SK-N-SH treated with all-trans-retinoic acid at 6 μM for 48 hours (cell line): ENCODE data around the gene ANKRD44.

Source experiments
- ATAC-seq: fragments of 200-7000 bp; cut with Tn5 transposase; 3 replicates; pipeline ENCODE4 v1.9.1; 2020; ENCODE audit warnings: mild to moderate bottlenecking, moderate library complexity
- ARNTL ChIP-seq: fragments of 450-650 bp; formaldehyde crosslinking; IDR thresholded peaks from 2 replicates; pipeline ENCODE4 v1.5.0; 2020; ENCODE audit warnings: low read depth, mild to moderate bottlenecking, moderate library complexity, borderline replicate concordance
- BACH2 ChIP-seq: fragments of 250-450 bp; sonication (Bioruptor Pico); IDR thresholded peaks from 2 replicates; pipeline ENCODE4 v1.9.0; 2021; ENCODE audit warnings: mild to moderate bottlenecking, borderline replicate concordance
- CSDC2 ChIP-seq: fragments of 250-450 bp; sonication (Bioruptor Pico); IDR thresholded peaks from 2 replicates; pipeline ENCODE4 v1.5.0; 2020; ENCODE audit warnings: mild to moderate bottlenecking, moderate library complexity
- ESRRG ChIP-seq: fragments of 250-450 bp; sonication (Bioruptor Pico); IDR thresholded peaks from 2 replicates; pipeline ENCODE4 v1.6.1; 2021; ENCODE audit warnings: mild to moderate bottlenecking
- GLIS3 ChIP-seq: fragments of 250-450 bp; sonication (Bioruptor Pico); IDR thresholded peaks from 2 replicates; pipeline ENCODE4 v1.5.0; 2020; ENCODE audit warnings: mild to moderate bottlenecking, moderate library complexity
- ISL1 ChIP-seq: fragments of 250-450 bp; sonication (Bioruptor Pico); IDR thresholded peaks from 2 replicates; pipeline ENCODE4 v2.1.2; 2022; ENCODE audit warnings: mild to moderate bottlenecking, moderate library complexity
- OSR1 ChIP-seq: fragments of 250-450 bp; sonication (Bioruptor Pico); IDR thresholded peaks from 2 replicates; pipeline ENCODE4 v1.8.0; 2022; ENCODE audit warnings: moderate library complexity, mild to moderate bottlenecking, inconsistent platforms
- PPARA ChIP-seq: fragments of 250-450 bp; sonication (Bioruptor Pico); IDR thresholded peaks from 2 replicates; pipeline ENCODE4 v1.5.0; 2020; ENCODE audit warnings: mild to moderate bottlenecking, borderline replicate concordance
- RARB ChIP-seq: fragments of 250-450 bp; sonication (Bioruptor Pico); IDR thresholded peaks from 2 replicates; pipeline ENCODE4 v1.8.0; 2021; ENCODE audit warnings: mild to moderate bottlenecking, moderate library complexity
- SNAI2 ChIP-seq: fragments of 250-450 bp; sonication (Bioruptor Pico); IDR thresholded peaks from 2 replicates; pipeline ENCODE4 v1.5.0; 2020; ENCODE audit warnings: mild to moderate bottlenecking, moderate library complexity
- TCF4 ChIP-seq: fragments of 250-450 bp; sonication (Bioruptor Pico); IDR thresholded peaks from 2 replicates; pipeline ENCODE4 v1.8.0; 2021; ENCODE audit warnings: mild to moderate bottlenecking, moderate library complexity, borderline replicate concordance
- TOX ChIP-seq: fragments of 250-450 bp; sonication (Bioruptor Pico); IDR thresholded peaks from 2 replicates; pipeline ENCODE4 v1.8.0; 2021; ENCODE audit warnings: mild to moderate bottlenecking, moderate library complexity, borderline replicate concordance
- ZC3H10 ChIP-seq: fragments of 250-450 bp; sonication (Bioruptor Pico); IDR thresholded peaks from 2 replicates; pipeline ENCODE4 v1.5.1; 2021; ENCODE audit warnings: mild to moderate bottlenecking, moderate library complexity
- ZFP3 ChIP-seq: fragments of 250-450 bp; sonication (Bioruptor Pico); IDR thresholded peaks from 2 replicates; pipeline ENCODE4 v1.5.0; 2020; ENCODE audit warnings: mild to moderate bottlenecking, moderate library complexity
- ZFP30 ChIP-seq: fragments of 450-650 bp; formaldehyde crosslinking; IDR thresholded peaks from 2 replicates; pipeline ENCODE4 v1.5.0; 2022; ENCODE audit warnings: mild to moderate bottlenecking, moderate library complexity
- ZNF565 ChIP-seq: fragments of 450-650 bp; formaldehyde crosslinking; conservative IDR thresholded peaks from 2 replicates; pipeline ENCODE4 v1.5.0; 2020; ENCODE audit warnings: low read depth, mild to moderate bottlenecking, moderate library complexity
- ZNF70 ChIP-seq: fragments of 450-650 bp; formaldehyde crosslinking; IDR thresholded peaks from 2 replicates; pipeline ENCODE4 v1.5.0; 2020; ENCODE audit warnings: mild to moderate bottlenecking, moderate library complexity
- TF ChIP-seq, protein P1 (sequence below): fragments of 250-450 bp; sonication (Bioruptor Pico); IDR thresholded peaks from 2 replicates; pipeline ENCODE4 v1.5.0; 2020; ENCODE audit warnings: mild to moderate bottlenecking, moderate library complexity
- TF ChIP-seq, protein P2 (sequence below): fragments of 250-450 bp; sonication (Bioruptor Pico); IDR thresholded peaks from 2 replicates; pipeline ENCODE4 v1.8.0; 2021; ENCODE audit warnings: low read depth, mild to moderate bottlenecking, moderate library complexity, borderline replicate concordance
- TF ChIP-seq, protein P3 (sequence below): fragments of 250-450 bp; sonication (Bioruptor Pico); IDR thresholded peaks from 2 replicates; pipeline ENCODE4 v1.5.1; 2020; ENCODE audit warnings: low read depth, mild to moderate bottlenecking, moderate library complexity
- TF ChIP-seq, protein P4 (sequence below): fragments of 250-450 bp; sonication (Bioruptor Pico); IDR thresholded peaks from 2 replicates; pipeline ENCODE4 v1.8.0; 2020; ENCODE audit warnings: mild to moderate bottlenecking, moderate library complexity, borderline replicate concordance
- TF ChIP-seq, protein P5 (sequence below): fragments of 250-450 bp; sonication (Bioruptor Pico); IDR thresholded peaks from 2 replicates; pipeline ENCODE4 v1.5.1; 2021; ENCODE audit warnings: mild to moderate bottlenecking, moderate library complexity

The ANKRD44 gene

DNA sequence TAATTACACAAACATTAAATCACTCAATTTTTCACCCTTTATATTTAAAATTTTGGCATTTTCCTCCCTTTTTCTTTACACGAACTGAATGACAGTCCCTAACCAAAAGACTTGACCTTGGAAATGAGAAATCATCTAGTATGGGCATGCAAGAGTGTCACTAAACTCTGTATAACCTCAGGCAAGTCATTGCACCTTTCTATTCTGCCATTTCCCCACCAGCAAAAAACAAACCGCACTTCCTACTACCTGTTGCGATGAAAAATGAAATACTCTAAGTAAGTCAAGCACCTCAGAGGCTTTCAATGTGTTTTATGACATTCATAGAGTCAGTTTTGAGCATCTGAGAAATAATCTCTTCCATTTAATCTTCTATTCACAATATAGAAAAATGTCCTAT, 44.1 kb downstream of the ANKRD44 start:
- no peak for ATAC-seq
- TF ChIP-seq, protein P1, sequence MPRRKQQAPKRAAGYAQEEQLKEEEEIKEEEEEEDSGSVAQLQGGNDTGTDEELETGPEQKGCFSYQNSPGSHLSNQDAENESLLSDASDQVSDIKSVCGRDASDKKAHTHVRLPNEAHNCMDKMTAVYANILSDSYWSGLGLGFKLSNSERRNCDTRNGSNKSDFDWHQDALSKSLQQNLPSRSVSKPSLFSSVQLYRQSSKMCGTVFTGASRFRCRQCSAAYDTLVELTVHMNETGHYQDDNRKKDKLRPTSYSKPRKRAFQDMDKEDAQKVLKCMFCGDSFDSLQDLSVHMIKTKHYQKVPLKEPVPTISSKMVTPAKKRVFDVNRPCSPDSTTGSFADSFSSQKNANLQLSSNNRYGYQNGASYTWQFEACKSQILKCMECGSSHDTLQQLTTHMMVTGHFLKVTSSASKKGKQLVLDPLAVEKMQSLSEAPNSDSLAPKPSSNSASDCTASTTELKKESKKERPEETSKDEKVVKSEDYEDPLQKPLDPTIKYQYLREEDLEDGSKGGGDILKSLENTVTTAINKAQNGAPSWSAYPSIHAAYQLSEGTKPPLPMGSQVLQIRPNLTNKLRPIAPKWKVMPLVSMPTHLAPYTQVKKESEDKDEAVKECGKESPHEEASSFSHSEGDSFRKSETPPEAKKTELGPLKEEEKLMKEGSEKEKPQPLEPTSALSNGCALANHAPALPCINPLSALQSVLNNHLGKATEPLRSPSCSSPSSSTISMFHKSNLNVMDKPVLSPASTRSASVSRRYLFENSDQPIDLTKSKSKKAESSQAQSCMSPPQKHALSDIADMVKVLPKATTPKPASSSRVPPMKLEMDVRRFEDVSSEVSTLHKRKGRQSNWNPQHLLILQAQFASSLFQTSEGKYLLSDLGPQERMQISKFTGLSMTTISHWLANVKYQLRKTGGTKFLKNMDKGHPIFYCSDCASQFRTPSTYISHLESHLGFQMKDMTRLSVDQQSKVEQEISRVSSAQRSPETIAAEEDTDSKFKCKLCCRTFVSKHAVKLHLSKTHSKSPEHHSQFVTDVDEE (CRISPR knock-in tag), result no peak
- TF ChIP-seq, protein P2, sequence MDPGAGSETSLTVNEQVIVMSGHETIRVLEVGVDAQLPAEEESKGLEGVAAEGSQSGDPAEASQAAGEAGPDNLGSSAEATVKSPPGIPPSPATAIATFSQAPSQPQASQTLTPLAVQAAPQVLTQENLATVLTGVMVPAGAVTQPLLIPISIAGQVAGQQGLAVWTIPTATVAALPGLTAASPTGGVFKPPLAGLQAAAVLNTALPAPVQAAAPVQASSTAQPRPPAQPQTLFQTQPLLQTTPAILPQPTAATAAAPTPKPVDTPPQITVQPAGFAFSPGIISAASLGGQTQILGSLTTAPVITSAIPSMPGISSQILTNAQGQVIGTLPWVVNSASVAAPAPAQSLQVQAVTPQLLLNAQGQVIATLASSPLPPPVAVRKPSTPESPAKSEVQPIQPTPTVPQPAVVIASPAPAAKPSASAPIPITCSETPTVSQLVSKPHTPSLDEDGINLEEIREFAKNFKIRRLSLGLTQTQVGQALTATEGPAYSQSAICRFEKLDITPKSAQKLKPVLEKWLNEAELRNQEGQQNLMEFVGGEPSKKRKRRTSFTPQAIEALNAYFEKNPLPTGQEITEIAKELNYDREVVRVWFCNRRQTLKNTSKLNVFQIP (CRISPR knock-in tag), result no peak
- TF ChIP-seq, protein P3, sequence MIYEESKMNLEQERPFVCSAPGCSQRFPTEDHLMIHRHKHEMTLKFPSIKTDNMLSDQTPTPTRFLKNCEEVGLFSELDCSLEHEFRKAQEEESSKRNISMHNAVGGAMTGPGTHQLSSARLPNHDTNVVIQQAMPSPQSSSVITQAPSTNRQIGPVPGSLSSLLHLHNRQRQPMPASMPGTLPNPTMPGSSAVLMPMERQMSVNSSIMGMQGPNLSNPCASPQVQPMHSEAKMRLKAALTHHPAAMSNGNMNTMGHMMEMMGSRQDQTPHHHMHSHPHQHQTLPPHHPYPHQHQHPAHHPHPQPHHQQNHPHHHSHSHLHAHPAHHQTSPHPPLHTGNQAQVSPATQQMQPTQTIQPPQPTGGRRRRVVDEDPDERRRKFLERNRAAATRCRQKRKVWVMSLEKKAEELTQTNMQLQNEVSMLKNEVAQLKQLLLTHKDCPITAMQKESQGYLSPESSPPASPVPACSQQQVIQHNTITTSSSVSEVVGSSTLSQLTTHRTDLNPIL (CRISPR knock-in tag), result no peak
- TF ChIP-seq ZNF70 (CRISPR knock-in tag) (no peak), ZFP30 (CRISPR knock-in tag) (no peak), ARNTL (CRISPR knock-in tag) (no peak), OSR1 (CRISPR knock-in tag) (no peak), SNAI2 (no peak), ZNF565 (CRISPR knock-in tag) (no peak), ESRRG (no peak), BACH2 (no peak), ZC3H10 (CRISPR knock-in tag) (no peak), GLIS3 (CRISPR knock-in tag) (no peak), CSDC2 (no peak), TCF4 (CRISPR knock-in tag) (no peak), RARB (no peak)
- TF ChIP-seq, protein P4, sequence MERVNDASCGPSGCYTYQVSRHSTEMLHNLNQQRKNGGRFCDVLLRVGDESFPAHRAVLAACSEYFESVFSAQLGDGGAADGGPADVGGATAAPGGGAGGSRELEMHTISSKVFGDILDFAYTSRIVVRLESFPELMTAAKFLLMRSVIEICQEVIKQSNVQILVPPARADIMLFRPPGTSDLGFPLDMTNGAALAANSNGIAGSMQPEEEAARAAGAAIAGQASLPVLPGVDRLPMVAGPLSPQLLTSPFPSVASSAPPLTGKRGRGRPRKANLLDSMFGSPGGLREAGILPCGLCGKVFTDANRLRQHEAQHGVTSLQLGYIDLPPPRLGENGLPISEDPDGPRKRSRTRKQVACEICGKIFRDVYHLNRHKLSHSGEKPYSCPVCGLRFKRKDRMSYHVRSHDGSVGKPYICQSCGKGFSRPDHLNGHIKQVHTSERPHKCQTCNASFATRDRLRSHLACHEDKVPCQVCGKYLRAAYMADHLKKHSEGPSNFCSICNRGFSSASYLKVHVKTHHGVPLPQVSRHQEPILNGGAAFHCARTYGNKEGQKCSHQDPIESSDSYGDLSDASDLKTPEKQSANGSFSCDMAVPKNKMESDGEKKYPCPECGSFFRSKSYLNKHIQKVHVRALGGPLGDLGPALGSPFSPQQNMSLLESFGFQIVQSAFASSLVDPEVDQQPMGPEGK, result no peak

DNA sequence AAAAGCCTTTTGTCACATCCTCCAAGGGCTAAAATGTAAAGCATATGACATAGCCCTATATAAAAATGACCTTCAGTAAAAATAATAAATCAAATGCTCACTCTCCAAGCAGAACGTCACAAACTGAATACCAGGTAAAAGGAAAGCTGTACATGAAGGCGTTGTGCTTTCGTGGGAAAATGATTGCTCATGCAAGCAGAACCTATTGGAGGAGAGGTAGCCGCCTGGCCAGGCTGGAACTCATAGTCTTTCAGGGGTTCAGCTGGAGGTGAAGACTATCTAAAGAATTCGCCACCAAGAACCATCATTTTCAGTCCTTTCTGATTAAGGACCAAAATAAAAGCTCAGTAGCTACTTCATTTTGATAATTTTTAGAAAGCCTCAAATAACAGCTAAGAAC, 44.7 kb downstream of the ANKRD44 start:
- no peak for ATAC-seq
- TF ChIP-seq, protein P1 (CRISPR knock-in tag), result no peak
- TF ChIP-seq OSR1 (CRISPR knock-in tag), result no peak
- TF ChIP-seq ZFP3, result no peak
- no peak for TF ChIP-seq ZNF70 (CRISPR knock-in tag)
- TF ChIP-seq, protein P5, sequence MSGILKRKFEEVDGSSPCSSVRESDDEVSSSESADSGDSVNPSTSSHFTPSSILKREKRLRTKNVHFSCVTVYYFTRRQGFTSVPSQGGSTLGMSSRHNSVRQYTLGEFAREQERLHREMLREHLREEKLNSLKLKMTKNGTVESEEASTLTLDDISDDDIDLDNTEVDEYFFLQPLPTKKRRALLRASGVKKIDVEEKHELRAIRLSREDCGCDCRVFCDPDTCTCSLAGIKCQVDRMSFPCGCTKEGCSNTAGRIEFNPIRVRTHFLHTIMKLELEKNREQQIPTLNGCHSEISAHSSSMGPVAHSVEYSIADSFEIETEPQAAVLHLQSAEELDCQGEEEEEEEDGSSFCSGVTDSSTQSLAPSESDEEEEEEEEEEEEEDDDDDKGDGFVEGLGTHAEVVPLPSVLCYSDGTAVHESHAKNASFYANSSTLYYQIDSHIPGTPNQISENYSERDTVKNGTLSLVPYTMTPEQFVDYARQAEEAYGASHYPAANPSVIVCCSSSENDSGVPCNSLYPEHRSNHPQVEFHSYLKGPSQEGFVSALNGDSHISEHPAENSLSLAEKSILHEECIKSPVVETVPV, result no peak
- no peak for TF ChIP-seq CSDC2
- TF ChIP-seq SNAI2, result no peak
- no peak for TF ChIP-seq RARB
- no peak for TF ChIP-seq ISL1
- TF ChIP-seq, protein P2 (CRISPR knock-in tag), result no peak
- TF ChIP-seq TOX, result no peak
- TF ChIP-seq ZFP30 (CRISPR knock-in tag), result no peak
- TF ChIP-seq PPARA (CRISPR knock-in tag), result no peak
- no peak for TF ChIP-seq BACH2
- TF ChIP-seq ARNTL (CRISPR knock-in tag), result no peak
- TF ChIP-seq ZC3H10 (CRISPR knock-in tag), result no peak
- no peak for TF ChIP-seq TCF4 (CRISPR knock-in tag)
- TF ChIP-seq, protein P4, result no peak
- TF ChIP-seq GLIS3 (CRISPR knock-in tag), result no peak
